Measurements from ENCODE around the gene SULT1B1.
"Not testable (repeated sequence)": the region's sequence is repeated elsewhere in the genome, so short reads cannot be mapped to it uniquely, and the experiment has no call there.

The SULT1B1 gene

GRCh38 chr4:69760455-69760854 lies at the start of gene SULT1B1:
TSS of gene SULT1B1 (minus strand) at chr4:69760620. CDS start at chr4:69755217, 5,403 bp downstream.
- peak; percentile 65 for DNase-seq

DNA sequence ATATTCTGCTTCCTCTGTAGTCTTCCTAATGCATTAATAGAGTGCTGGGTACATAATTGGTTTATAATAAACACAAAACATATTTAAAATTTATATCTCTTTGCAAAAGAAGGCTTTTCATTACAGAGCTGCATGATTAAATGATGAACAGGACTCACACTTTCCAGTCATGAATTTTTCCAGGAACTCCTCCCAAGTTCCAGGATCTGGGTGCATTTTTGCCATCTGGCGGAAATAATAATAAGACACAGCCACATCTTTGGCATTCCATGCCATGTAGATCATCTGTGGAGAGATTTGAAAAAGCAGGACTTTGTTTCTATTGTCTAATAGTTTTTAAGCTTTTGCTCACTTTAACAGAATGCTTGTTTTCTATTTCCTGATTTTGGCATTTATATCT lies 40.2 kb upstream of the SULT1B1 start:
- DNase-seq, result no peak

DNA sequence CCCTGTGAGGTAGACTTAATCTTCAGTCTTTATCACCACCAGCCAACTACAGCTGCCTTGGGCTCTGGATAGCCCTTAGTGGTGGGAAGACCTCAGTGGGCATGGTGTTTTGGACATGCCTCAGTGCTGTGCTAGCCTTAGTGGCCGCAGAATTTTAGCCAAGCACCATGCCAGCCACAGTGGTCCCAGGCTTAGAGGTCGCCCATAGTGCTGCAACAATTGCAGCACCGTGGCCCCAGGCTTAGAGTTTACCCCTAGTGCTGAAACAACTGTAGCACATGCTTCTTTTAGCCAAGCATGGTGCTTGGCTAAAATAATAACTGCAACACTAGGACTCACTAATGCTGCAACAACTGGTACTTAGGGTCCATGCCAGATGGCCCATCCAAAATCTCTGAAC lies 38.9 kb upstream of the SULT1B1 start:
- no peak for DNase-seq

GRCh38 chr4:69793732-69794131 lies 33.3 kb upstream of the SULT1B1 start:
- DNase-seq, result no peak

- no peak for DNase-seq
Observed at GRCh38 chr4:69787879-69788278, 27.5 kb upstream of the SULT1B1 start.

DNA sequence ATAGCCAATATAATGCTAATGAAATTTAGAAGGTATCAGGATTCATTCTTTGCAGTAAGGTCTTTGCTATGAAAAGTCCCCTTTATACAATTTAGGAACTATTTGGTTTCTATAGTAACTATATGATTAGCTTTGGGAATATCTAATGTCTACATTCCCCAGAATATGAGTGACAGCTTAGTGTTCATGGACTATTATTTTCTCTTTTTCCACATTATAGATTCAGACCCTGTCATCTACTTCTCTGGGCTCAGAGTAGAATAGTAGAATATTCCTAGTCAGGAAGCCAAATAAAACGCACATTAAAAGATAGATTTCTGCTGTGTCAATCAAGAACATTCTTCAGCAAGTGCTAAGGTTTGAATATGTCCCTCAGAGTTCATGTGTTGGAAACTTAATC lies 26.1 kb upstream of the SULT1B1 start:
- DNase-seq, result no peak

GRCh38 chr4:69785211-69785831 lies 24.9 kb upstream of the SULT1B1 start:
- DNase-seq, result no peak

- no peak for DNase-seq
Observed at GRCh38 chr4:69782651-69783310, 22.4 kb upstream of the SULT1B1 start.

- DNase-seq, result no peak
Observed at GRCh38 chr4:69781458-69782418, 21.3 kb upstream of the SULT1B1 start.

DNA sequence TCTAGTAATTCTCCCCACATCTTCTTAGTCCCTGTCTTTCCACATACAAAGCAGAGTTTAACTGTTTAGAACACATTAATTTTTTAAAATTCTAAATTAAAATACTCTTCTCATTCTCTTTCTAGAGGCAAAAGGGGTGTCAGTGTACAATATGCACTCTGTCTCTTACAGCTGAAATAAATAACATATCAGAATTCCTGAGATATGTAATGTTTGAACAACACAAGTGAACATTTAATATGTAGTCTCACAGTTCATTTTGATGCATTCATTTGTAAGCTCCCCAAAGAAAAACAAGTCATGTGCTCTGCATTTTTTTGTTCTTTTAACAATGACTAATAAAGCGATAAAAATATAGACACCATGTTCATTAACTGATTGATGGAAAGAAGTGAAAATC lies 19.7 kb upstream of the SULT1B1 start:
- DNase-seq, result no peak

DNA sequence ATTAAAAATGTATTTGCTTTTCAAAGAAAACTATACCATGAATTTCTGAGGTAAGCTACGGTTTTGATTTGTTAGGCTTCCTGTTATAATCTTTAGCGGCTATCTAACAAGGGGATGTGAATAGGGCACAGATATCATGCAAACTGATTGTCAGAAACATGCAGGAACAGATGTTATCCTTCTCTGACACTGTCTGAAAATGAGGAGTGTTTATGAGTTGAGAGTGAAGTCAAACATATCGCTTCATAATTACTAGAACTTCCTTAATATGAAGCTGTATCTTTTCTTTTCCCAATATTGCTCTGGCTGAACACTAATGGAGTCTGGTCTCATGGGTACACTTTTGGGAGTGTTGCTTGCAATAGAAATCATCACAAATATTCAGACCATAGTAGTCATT lies 16.3 kb upstream of the SULT1B1 start:
- no peak for DNase-seq

- no peak for DNase-seq
Observed at GRCh38 chr4:69775321-69775867, 15.0 kb upstream of the SULT1B1 start.

GRCh38 chr4:69773484-69773883 lies 13.1 kb upstream of the SULT1B1 start:
- DNase-seq, result no peak

DNA sequence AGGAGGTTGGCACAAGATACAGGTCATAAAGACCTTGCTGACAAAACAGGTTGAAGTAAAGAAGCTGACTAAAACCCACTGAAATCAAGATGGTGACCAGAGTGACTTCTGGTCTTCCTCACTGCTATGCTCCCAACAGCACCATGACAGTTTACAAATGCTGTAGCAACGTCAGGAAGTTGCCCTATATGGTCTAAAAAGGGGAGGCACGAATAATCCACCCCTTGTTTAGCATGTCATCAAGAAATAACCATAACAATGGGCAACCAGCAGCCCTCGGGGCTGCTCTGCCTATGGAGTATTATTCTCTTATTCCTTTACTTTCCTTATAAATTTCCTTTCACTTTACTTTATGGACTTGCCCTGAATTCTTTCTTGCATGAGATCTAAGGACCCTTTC lies 8.1 kb upstream of the SULT1B1 start:
- not testable (repeated sequence) for DNase-seq

DNA sequence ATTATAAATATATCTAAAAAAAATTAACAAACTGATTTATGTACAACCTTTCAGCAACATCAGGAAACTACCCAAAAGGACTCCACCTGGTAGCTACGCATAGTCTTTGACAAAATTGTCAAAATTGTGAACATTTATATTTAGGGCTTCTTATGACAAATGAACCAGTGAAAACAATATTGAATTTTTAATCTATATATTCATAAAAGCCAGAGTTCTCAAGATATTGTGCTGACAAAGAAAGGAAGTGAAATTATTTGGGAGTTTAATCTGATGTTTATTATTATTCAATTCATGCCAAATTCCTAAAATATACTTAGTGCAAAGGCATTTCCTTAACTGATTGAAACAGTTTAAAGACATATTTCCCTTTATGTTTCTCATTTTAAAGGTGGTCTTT lies 5.3 kb upstream of the SULT1B1 start:
- no peak for DNase-seq

DNA sequence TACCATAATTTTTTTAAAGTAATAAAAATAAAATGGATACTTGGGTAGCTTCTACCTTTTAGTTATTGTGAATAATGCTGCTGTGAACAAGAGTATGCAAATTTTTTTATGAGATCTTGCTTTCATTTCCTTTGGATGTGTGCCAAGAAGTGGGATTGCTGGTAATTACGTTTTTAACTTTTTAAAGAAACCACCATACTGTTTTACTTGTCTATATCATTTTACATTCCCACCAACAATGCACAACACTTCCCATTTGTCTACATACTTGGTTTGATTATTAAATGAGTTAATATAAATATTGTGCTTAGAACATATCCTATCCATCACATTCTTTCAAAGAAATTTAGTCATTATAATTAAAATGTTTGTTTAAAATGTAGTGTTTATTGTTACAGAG lies 3.9 kb upstream of the SULT1B1 start:
- no peak for DNase-seq

DNA sequence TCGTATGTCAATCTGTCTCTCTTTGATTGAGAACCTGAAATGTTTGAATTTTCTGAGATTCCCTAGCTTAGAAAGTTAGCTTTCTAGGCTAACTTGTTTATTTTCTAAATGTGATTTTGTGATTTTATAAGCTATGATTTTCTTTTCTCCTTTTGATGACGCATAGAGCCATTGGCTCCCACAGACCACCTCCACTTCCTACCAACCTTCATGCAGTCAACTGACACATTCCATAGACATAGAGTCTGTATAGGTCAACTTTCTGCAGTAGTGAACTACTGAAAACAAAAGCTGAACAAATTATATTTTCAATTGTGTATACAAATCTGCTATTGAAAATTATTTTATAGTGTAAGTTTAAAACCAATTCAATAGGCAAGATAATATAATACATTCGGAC lies 2.8 kb upstream of the SULT1B1 start:
- DNase-seq, result no peak

- no peak for DNase-seq
Observed at GRCh38 chr4:69759189-69759604, 1.2 kb downstream of the SULT1B1 start.

- no peak for DNase-seq
Observed at GRCh38 chr4:69757464-69757863, 3.0 kb downstream of the SULT1B1 start.

DNA sequence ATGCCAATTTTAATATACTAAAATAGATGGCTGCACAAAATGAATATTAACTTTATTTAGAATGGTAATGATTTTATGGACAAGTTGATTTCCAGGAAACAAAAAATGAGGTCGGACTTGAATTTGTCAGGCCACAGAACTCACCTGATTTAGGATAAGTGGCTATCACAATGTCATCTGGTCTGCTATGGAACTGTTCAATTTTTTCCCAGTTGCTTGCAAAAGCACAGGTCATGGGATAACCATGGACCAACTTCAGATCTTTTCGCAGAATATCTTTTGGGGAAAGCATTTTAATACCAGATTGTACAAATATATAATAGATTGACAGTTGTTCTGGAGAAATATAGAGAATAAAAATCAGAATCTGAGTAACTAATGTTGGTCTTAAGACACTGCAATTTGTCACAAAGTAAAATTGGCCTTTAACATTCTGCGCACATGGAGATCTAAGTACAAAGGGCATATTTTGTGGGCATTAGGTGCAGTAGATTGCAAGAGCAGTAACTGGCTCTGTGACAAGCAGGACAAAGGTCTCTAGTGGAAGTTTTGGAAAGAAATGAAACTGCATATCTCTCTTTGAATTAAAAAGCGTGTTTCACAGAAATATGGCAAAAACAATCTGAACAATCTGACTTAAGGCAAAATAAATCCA lies 5.4 kb downstream of the SULT1B1 start:
- DNase-seq, result no peak

- no peak for DNase-seq
Observed at GRCh38 chr4:69753686-69754085, 6.7 kb downstream of the SULT1B1 start.

GRCh38 chr4:69750346-69750745 lies 10.1 kb downstream of the SULT1B1 start:
- DNase-seq, result no peak

DNA sequence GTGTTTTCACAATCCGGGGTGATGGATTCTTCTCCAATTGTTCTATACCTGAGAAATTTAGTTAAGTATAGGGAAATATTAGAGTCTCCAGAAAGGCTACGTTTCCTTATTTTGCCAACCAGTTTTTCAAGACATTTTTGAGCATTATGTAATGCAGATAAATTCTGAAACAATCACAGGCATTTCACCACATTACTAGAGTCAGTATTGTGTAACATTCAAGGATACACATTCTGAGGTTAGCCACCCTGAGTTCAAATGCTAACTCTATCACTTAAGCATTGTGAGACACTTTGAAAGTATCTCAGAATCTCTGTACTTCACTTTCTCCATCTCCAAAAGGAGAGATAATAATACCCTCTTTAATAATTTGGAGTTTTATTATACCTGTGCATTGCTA lies 10.6 kb downstream of the SULT1B1 start:
- DNase-seq, result no peak
